NB4 (cell line): ENCODE data around the gene CA5A.

Experiments
- DNase-seq: peaks from one replicate; pipeline ENCODE4 v3.0.0; 2010; ENCODE audit warnings: low read depth
- H3K4me3 ChIP-seq: one replicate; pipeline ENCODE4 v1.5.1; 2011; ENCODE audit warnings: mild to moderate bottlenecking, low read depth, low read length, moderate library complexity
- MYC ChIP-seq: IDR thresholded peaks from 2 replicates; pipeline ENCODE4 v1.6.1; 2011; ENCODE audit warnings: low read depth, low read length
- POLR2A ChIP-seq: IDR thresholded peaks from 2 replicates; pipeline ENCODE4 v1.6.1; 2011; ENCODE audit warnings: mild to moderate bottlenecking; ENCODE audit not compliant: insufficient read length; ENCODE audit errors: extremely low read depth
- TF ChIP-seq, protein P1 (sequence below): IDR thresholded peaks from 2 replicates; pipeline ENCODE4 v1.6.1; 2011; ENCODE audit warnings: low read depth, low read length
- TF ChIP-seq, protein P2 (sequence below): IDR thresholded peaks from one replicate; pipeline ENCODE4 v1.5.1; 2012; ENCODE audit warnings: low read depth, low read length

Gene CA5A

DNA sequence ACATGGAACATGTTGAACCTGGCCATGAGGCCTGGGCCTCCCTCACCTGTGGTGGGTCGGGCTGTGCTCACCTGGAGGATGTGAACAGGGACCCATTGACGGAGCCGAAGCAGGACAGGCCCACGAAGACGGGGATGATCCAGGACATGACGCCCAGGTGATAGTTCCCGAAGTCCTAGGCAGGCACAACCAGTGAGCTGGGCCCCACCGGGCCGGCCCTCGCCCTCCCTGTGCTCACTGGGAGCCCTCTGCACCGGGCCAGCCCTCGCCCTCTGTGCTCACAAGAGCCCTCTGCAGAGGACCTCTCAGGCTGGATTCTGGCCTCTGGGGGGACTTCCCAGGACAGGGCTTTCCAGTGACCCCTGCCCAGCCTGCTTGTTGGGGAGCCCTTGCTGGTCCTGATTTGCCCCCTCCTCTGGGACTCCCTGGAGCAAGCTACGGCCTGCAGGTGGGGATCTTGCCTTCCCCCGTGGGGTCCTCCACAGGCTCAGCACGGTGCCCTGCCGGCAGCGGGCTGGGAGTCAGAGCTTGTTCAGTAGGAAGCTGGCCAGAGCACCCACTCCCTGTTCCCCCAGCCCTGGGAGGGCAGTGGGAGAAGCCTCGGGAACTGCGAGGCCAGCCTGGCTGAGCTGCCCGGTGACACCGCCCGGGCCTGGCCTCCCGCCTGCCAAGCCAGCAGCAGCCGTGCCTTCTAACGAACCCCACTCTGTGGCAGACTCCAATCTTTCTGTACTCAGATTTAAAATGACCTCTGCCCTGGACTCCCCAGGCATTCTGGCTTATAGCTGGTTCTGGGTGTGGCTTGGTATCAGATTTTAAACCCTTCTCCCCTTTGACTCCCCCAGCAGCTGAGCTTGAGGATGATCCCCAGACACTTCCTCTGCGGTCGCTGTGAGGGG, 97.4 kb downstream of the CA5A start:
- TF ChIP-seq, protein P1, sequence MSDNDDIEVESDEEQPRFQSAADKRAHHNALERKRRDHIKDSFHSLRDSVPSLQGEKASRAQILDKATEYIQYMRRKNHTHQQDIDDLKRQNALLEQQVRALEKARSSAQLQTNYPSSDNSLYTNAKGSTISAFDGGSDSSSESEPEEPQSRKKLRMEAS = no peak
- TF ChIP-seq MYC = no peak
- TF ChIP-seq POLR2A = no peak
- TF ChIP-seq, protein P2, sequence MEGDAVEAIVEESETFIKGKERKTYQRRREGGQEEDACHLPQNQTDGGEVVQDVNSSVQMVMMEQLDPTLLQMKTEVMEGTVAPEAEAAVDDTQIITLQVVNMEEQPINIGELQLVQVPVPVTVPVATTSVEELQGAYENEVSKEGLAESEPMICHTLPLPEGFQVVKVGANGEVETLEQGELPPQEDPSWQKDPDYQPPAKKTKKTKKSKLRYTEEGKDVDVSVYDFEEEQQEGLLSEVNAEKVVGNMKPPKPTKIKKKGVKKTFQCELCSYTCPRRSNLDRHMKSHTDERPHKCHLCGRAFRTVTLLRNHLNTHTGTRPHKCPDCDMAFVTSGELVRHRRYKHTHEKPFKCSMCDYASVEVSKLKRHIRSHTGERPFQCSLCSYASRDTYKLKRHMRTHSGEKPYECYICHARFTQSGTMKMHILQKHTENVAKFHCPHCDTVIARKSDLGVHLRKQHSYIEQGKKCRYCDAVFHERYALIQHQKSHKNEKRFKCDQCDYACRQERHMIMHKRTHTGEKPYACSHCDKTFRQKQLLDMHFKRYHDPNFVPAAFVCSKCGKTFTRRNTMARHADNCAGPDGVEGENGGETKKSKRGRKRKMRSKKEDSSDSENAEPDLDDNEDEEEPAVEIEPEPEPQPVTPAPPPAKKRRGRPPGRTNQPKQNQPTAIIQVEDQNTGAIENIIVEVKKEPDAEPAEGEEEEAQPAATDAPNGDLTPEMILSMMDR = no peak
- no peak overlapping the region for H3K4me3 ChIP-seq
- DNase-seq = no peak
